Erythroblast (primary cell): Measurements from ENCODE around the gene PTPRN2.

ENCODE experiments used
- GATA1 ChIP-seq: IDR thresholded peaks from 2 replicates; pipeline ENCODE4 v1.6.1; 2011; ENCODE audit warnings: low read depth, mild to moderate bottlenecking, control low read depth, low read length, moderate library complexity
- POLR2A ChIP-seq: IDR thresholded peaks from 2 replicates; pipeline ENCODE4 v1.6.1; 2011; ENCODE audit warnings: mild to moderate bottlenecking, low read length

GRCh38 chr7:158367634-158367982, 220.0 kb downstream of the PTPRN2 start:
- TF ChIP-seq POLR2A (no peak), GATA1 (no peak)
